PFSK-1 (cell line): ENCODE data around the gene IKZF2.

ENCODE experiments used
- FOXP2 ChIP-seq: optimal IDR thresholded peaks from 2 replicates; pipeline ENCODE3; 2011; ENCODE audit warnings: borderline replicate concordance, control low read depth, inconsistent platforms; ENCODE audit not compliant: insufficient read depth; ENCODE audit errors: extremely low read length, extremely low read depth
- POLR2AphosphoS5 ChIP-seq: IDR thresholded peaks from 2 replicates; pipeline ENCODE4 v1.6.1; 2012; ENCODE audit warnings: low read depth, mild to moderate bottlenecking, control low read depth, low read length, moderate library complexity
- SIN3A ChIP-seq: IDR thresholded peaks from 2 replicates; pipeline ENCODE4 v1.6.1; 2012; ENCODE audit warnings: mild to moderate bottlenecking, low read length, moderate library complexity, borderline replicate concordance; ENCODE audit not compliant: insufficient read depth
- TAF1 ChIP-seq: IDR thresholded peaks from 2 replicates; pipeline ENCODE4 v1.6.1; 2012; ENCODE audit warnings: low read length, control low read depth, borderline replicate concordance; ENCODE audit not compliant: insufficient read depth
- TF ChIP-seq, protein P1 (sequence below), 2 experiments: IDR thresholded peaks; 2 replicates each; pipeline versions ENCODE4 v1.6.1 to v1.8.0; 2011 to 2012; ENCODE audit warnings: low read depth in 2 of 2, low read length in 2 of 2, control low read depth in 1 of 2, inconsistent platforms in 1 of 2, mild to moderate bottlenecking in 1 of 2, moderate library complexity in 1 of 2; ENCODE audit not compliant: insufficient read depth in 1 of 2

IKZF2 gene

DNA sequence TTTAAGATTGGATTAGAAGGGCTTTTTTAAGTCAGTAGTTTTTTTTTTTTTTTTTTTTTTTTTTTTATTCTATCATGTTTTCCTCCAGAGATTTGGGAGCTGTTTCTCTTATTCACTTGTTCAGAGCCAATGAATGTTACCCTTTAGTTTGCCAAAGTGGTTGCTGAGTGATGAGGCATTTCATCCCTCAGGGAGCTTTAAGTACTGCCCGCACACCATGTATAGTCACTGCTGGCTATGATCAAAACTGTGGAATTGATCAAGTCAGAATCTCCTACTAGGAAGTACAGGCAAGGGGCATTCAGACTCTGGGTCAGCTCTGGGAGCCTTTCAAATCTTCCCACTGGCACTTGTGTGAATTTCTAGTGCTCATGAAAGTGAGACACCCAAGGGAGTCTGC, 201.6 kb downstream of the IKZF2 start:
- TF ChIP-seq, protein P1, sequence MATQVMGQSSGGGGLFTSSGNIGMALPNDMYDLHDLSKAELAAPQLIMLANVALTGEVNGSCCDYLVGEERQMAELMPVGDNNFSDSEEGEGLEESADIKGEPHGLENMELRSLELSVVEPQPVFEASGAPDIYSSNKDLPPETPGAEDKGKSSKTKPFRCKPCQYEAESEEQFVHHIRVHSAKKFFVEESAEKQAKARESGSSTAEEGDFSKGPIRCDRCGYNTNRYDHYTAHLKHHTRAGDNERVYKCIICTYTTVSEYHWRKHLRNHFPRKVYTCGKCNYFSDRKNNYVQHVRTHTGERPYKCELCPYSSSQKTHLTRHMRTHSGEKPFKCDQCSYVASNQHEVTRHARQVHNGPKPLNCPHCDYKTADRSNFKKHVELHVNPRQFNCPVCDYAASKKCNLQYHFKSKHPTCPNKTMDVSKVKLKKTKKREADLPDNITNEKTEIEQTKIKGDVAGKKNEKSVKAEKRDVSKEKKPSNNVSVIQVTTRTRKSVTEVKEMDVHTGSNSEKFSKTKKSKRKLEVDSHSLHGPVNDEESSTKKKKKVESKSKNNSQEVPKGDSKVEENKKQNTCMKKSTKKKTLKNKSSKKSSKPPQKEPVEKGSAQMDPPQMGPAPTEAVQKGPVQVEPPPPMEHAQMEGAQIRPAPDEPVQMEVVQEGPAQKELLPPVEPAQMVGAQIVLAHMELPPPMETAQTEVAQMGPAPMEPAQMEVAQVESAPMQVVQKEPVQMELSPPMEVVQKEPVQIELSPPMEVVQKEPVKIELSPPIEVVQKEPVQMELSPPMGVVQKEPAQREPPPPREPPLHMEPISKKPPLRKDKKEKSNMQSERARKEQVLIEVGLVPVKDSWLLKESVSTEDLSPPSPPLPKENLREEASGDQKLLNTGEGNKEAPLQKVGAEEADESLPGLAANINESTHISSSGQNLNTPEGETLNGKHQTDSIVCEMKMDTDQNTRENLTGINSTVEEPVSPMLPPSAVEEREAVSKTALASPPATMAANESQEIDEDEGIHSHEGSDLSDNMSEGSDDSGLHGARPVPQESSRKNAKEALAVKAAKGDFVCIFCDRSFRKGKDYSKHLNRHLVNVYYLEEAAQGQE (IDR thresholded peaks at IDR 0.05; ENCODE audit: insufficient read depth in 1 of 2, low read depth in 2 of 2, low read length in 2 of 2): no peak
- TF ChIP-seq SIN3A (no peak), POLR2AphosphoS5 (no peak), FOXP2 (no peak), TAF1 (no peak)
